HepG2 (cell line): ENCODE measurements around the gene TRAPPC12. TPM values are rescaled to one million over a fixed set of nuclear protein-coding genes. Genes with fewer than 3 reads are reported as not detected.

Experiments used
- BCL6 ChIP-seq: IDR thresholded peaks from 2 replicates; pipeline ENCODE4 v1.6.1; 2016; ENCODE audit warnings: missing genetic modification reagents, missing compliant biosample characterization
- KDM5B ChIP-seq: sonication (generic); formaldehyde crosslinking; IDR thresholded peaks from 2 replicates; pipeline ENCODE4 v1.4.0; 2020; ENCODE audit warnings: missing genetic modification reagents, mild to moderate bottlenecking, borderline replicate concordance
- POGK ChIP-seq: sonication (generic); formaldehyde crosslinking; conservative IDR thresholded peaks from 2 replicates; pipeline ENCODE4 v1.8.0; 2022; ENCODE audit warnings: mild to moderate bottlenecking, moderate library complexity, missing genetic modification reagents
- REST ChIP-seq, 2 experiments: IDR thresholded peaks; 2 replicates each; pipeline ENCODE4 v1.6.1; 2011 to 2012; ENCODE audit warnings: low read length in 2 of 2, borderline replicate concordance in 1 of 2, low read depth in 1 of 2, mild to moderate bottlenecking in 1 of 2, moderate library complexity in 1 of 2
- SALL1 ChIP-seq: sonication (generic); formaldehyde crosslinking; IDR thresholded peaks from 2 replicates; pipeline ENCODE4 v1.8.0; 2022; ENCODE audit warnings: mild to moderate bottlenecking, missing genetic modification reagents
- SIX1 ChIP-seq: sonication (generic); formaldehyde crosslinking; IDR thresholded peaks from 2 replicates; pipeline ENCODE4 v1.4.0; 2020; ENCODE audit warnings: missing genetic modification reagents, borderline replicate concordance
- SOX13 ChIP-seq, 3 experiments: fragments of 450-650 bp in 1 of 3; sonication (generic) in 1 of 3; formaldehyde crosslinking in 1 of 3; IDR thresholded peaks in 2 of 3; conservative IDR thresholded peaks in 1 of 3; 2 replicates each; pipeline versions ENCODE4 v1.5.0 to v1.6.1; 2016 to 2020; ENCODE audit warnings: antibody characterized with exemption in 1 of 3, mild to moderate bottlenecking in 1 of 3, missing compliant biosample characterization in 1 of 3, missing genetic modification reagents in 1 of 3, moderate library complexity in 1 of 3
- STAG1 ChIP-seq: sonication (generic); formaldehyde crosslinking; IDR thresholded peaks from 2 replicates; pipeline ENCODE4 v1.4.0; 2020; ENCODE audit warnings: missing genetic modification reagents
- TRIM24 ChIP-seq: sonication (generic); formaldehyde crosslinking; IDR thresholded peaks from 2 replicates; pipeline ENCODE4 v1.8.0; 2022; ENCODE audit warnings: mild to moderate bottlenecking, missing genetic modification reagents
- ZFY ChIP-seq: sonication (generic); formaldehyde crosslinking; IDR thresholded peaks from 2 replicates; pipeline ENCODE4 v1.4.0; 2020; ENCODE audit warnings: missing genetic modification reagents
- ZNF331 ChIP-seq: sonication (generic); formaldehyde crosslinking; IDR thresholded peaks from 2 replicates; pipeline ENCODE4 v1.4.0; 2020; ENCODE audit warnings: missing genetic modification reagents
- polyA plus RNA-seq, 8 experiments: library from polyadenylated mRNA; depleted of rRNA in 3 of 8; stranded (reverse) in 7 of 8; unstranded in 1 of 8; fragments of >200 nt; fragmentation: Illumina TruSeq in 4 of 8; extraction: Trizol in 4 of 8; gene quantifications; 2 replicates each; pipeline versions ENCODE4 v1.2.1 to v1.2.3, GENCODE V29; 2011 to 2016; ENCODE audit warnings: low read depth in 4 of 8, missing spikeins in 1 of 8, mixed read lengths in 1 of 8; ENCODE audit not compliant: insufficient read depth in 1 of 8
- total RNA-seq, 5 experiments: library from RNA; depleted of rRNA; stranded (reverse); fragments of >200 nt; fragmentation: Illumina TruSeq; extraction: Trizol; gene quantifications; 2 replicates each; pipeline ENCODE4 v1.2.3, GENCODE V29; 2016; ENCODE audit warnings: low read depth in 1 of 5

Gene TRAPPC12
- total and polyA plus RNA-seq, 2 of the 13 experiments (the other 11 are each of a cell fraction or from before 2014, with no cell fraction given), result 46.4 to 97.7 TPM

- TF ChIP-seq REST (IDR thresholded peaks at IDR 0.05; ENCODE audit: borderline replicate concordance in 1 of 2, low read depth in 1 of 2, low read length in 2 of 2), result 0 out of 4 replicates have a peak, but pooled peaks of 1 of the 2 experiments have one; percentile 19
- TF ChIP-seq POGK (CRISPR knock-in tag), result 0 out of 2 replicates have a peak, but pooled peaks have one; percentile 35
- TF ChIP-seq ZNF331 (CRISPR knock-in tag), result peak; percentile 42; the same call in 1 of the 2 replicates
- no peak for TF ChIP-seq SOX13 (IDR thresholded peaks at IDR 0.05)
- TF ChIP-seq SOX13 (CRISPR knock-in tag; conservative IDR thresholded peaks at IDR 0.05 in 1 of 2, IDR thresholded peaks at IDR 0.05 in 1 of 2), result peak in 1 of 2 experiments; percentile 70; a peak in 2 of 4 replicates
- TF ChIP-seq ZFY (CRISPR knock-in tag), result no peak
- TF ChIP-seq SALL1, result peak; percentile 59; the same call in 1 of the 2 replicates
- TF ChIP-seq BCL6, result 0 out of 2 replicates have a peak, but pooled peaks have one; percentile 22
- TF ChIP-seq KDM5B (CRISPR knock-in tag), result no peak
- peak; percentile 84 for TF ChIP-seq SIX1 (CRISPR knock-in tag)
- no peak for TF ChIP-seq STAG1 (CRISPR knock-in tag)
- no peak for TF ChIP-seq TRIM24
These were observed 97.0 kb downstream of the TRAPPC12 start (continued) for GRCh38 chr2:3476321-3476984.
